Measurements from ENCODE around the gene KLKB1.
"Not testable (repeated sequence)": the region's sequence is repeated elsewhere in the genome, so short reads cannot be mapped to it uniquely, and the experiment has no call there.

Gene KLKB1

GRCh38 chr4:186271081-186271678, 43.9 kb downstream of the KLKB1 start:
- TF ChIP-seq CTCF (conservative IDR thresholded peaks at IDR 0.05) (no peak), ZFX (IDR thresholded peaks at IDR 0.05) (no peak)
- H3K27ac ChIP-seq: no peak overlapping the region

GRCh38 chr4:186272699-186273391, 45.5 kb downstream of the KLKB1 start:
- H3K27ac ChIP-seq: no peak overlapping the region
- TF ChIP-seq CTCF (conservative IDR thresholded peaks at IDR 0.05) (no peak), ZFX (IDR thresholded peaks at IDR 0.05) (no peak)

GRCh38 chr4:186273392-186273789, 46.1 kb downstream of the KLKB1 start:
- H3K27ac ChIP-seq: not testable (repeated sequence)

DNA sequence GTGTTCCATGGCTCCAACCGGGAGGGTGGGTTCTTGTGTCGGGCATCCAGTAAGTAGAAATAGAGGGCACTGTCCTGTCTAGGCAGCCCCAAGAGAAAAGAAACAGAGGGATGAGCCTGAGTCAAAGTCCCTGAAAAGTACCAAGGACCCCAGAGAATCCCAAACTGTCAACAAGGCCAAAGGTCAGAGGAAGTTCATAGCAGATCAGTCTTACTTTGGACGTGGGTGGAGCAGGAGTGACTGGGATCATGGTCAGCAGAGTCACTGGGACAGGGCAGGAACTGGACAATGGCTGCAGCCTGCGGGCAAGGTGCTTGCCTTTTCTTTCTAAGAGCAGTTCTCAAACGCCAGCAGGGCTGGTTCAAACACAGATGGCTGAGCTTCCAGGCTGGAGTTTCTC, 56.0 kb downstream of the KLKB1 start:
- no peak overlapping the region for H3K27ac ChIP-seq
- TF ChIP-seq CTCF (conservative IDR thresholded peaks at IDR 0.05) (no peak), ZFX (IDR thresholded peaks at IDR 0.05) (no peak)

DNA sequence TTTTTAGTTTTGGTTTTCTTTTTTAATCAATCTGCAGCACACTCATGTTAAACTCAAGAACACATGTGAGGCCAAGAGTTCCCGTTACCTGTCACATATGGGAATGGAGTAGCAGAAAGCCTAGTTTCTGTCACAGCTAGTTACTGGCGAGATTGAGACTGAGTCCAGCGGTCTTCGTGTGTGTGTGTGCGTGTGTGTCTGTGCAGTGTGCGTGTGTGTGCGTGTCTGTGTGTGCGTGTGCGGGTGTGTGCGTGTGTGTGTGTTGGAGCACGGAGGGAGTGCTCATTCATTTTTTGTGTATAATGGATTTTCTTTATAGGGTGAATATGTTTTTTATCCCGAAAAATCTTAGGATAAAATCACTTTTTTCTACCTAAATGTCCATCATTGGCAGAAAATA, 57.8 kb downstream of the KLKB1 start:
- TF ChIP-seq CTCF (conservative IDR thresholded peaks at IDR 0.05) (no peak), ZFX (IDR thresholded peaks at IDR 0.05) (no peak)
- H3K27ac ChIP-seq: no peak overlapping the region

DNA sequence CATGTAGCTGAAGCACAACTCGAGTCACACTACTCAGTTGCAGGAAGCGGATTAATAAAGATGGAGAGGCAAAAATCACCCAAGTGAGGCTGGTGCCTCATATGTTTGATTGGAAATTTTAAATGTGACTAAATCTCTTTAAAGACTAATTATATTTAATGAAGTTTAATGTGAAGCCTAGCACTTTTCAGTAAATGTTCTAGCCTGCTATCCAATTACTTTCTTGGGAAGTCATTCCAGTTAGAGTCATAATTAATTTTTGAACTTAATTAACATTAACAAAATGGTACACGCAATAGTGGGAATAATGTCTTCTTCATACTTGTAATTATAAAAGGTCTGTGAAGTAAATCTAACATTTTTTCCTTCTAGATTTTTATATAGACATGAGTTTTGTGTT, 59.3 kb downstream of the KLKB1 start:
- no peak overlapping the region for H3K27ac ChIP-seq
- TF ChIP-seq CTCF (conservative IDR thresholded peaks at IDR 0.05) (no peak), ZFX (IDR thresholded peaks at IDR 0.05) (no peak)

DNA sequence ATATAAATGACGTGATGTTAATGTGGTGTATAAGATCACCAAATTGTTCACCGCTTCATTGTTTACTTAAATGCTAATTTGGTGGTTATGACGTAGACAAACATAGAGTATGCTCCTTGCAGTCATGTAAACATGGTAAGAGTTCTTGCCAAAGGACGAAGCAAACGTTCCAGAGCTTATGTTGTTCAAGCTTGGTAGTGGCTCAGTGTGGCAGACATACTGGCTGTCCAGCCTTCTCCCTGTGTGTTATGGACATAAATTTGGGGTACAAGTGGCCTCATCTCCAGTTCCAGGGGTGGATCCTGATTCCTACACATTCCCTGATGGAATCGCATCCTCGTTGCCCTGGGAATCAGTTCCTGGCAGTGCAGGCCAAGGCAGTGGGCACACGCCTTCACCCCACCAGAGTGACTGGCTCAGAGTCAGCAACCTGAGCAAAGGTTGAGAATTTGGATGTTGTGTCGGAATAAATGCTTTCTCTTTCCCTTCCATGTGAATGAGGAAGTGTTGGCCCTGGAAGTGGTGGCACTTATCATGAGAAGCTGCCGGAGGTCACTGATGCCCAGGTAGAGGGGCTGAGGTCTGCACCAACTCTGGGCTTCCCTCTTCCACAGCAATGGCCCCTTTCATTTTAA, 64.1 kb downstream of the KLKB1 start:
- TF ChIP-seq CTCF (conservative IDR thresholded peaks at IDR 0.05): no peak
- no peak for TF ChIP-seq ZFX (IDR thresholded peaks at IDR 0.05)
- no peak overlapping the region for H3K27ac ChIP-seq

All from C4-2B (cell line).